ENCODE results near the gene SPATS2.
"Not testable (repeated sequence)": the region's sequence is repeated elsewhere in the genome, so short reads cannot be mapped to it uniquely, and the experiment has no call there.

SPATS2 gene

DNA sequence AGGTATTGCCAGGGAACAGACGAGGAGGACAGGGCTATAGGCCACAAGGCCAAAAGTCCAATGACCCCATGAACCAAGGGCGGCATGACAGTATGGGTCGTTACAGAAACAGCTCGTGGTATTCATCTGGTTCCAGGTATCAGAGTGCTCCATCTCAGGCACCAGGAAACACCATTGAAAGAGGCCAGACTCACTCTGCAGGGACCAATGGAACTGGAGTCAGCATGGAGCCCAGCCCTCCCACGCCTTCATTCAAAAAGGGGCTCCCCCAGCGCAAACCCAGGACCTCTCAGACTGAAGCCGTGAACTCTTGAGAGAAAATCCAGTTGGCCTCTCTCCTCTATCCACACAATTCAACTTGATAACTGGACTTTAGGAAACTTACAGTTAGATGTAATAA, 158.7 kb downstream of the SPATS2 start:
- no peak for DNase-seq

GRCh38 chr12:49527361-49528130, 160.3 kb downstream of the SPATS2 start:
- DNase-seq: no peak

- DNase-seq: peak; percentile 41
These were observed 162.2 kb downstream of the SPATS2 start for GRCh38 chr12:49529414-49529813.

DNA sequence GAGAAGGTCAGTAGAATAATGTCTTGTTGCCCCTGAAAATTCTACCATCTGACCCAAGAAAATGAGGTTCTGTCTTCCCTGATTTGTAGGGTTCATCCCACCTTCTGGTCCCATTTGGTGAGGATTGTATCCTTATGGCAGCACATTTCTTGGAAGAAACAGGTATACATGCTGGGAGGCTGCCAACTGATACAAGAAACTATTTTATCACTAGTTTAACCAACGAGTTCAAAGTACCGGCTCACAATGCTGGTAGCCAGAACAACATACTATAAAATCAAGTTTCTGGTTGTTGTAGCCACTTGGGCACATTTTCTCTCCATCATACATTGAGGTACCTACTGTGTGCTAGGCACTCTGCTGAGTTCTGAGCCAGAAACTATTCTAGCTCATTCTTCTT, 164.5 kb downstream of the SPATS2 start:
- no peak for DNase-seq

DNA sequence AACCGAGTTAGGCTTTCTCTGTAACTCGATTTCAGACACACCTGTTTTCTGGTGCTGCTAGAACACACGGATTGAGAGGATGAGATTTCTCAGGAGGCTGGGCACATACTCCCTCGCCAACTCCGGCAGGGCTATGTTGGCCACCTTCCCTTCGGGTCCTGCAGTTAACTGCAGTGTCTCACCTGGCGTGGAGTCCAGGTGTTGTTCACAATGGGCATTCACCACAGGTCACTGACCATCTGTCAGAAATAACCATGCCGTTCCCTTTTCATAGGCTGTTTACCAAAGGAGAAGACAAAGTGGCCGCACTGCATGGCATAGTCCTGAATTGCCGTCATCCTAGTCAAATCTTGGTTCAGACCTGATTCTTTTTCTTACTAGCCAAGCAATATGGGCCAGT, 166.1 kb downstream of the SPATS2 start:
- DNase-seq: no peak

DNA sequence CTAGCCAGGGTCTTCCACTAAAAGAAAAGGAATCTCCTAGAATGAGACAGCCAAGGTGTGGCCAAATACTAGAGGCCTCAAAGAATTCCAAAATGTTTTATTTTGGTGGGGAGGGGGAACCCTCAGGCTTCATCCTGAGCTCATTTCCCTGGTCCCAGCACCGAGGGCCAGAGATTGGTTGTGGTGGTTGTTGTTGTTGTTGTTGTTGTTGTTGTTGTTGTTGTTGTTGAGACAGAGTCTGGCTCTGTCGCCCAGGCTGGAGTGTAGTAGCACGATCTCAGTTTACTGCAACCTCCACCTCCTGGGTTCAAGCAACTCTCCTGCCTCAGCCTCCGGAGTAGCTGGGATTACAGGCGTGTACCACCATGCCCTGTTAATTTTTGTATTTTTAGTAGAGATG, 166.9 kb downstream of the SPATS2 start:
- not testable (repeated sequence) for DNase-seq

DNA sequence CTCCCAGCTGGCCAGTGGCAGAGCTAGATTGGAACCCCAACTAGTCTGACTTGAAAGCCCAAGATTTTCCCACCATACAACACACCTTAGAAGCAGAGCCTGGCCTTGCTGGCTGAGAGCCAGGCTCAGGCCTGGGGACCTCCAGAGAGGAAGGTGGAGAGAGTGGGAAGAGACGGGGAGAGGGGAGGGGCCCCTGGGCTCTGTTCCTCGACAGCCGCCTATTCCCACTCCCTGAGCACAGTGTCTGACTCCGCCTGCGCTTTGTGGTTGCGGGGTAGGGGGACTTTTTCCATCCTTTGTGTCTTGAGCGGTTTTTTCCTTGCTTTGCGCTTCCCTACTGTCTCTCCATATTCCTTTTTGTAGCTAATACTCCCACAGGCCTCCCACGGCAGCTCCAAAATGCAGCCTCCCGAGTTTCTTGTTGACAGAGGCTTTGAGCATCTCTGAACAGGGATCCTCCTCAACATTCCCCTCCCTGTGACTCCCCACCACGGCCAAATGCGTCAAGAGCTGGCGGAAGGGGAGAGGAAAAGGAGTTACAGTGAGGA, 167.5 kb downstream of the SPATS2 start:
- DNase-seq: no peak

GRCh38 chr12:49535921-49536525, 168.8 kb downstream of the SPATS2 start:
- DNase-seq: no peak

DNA sequence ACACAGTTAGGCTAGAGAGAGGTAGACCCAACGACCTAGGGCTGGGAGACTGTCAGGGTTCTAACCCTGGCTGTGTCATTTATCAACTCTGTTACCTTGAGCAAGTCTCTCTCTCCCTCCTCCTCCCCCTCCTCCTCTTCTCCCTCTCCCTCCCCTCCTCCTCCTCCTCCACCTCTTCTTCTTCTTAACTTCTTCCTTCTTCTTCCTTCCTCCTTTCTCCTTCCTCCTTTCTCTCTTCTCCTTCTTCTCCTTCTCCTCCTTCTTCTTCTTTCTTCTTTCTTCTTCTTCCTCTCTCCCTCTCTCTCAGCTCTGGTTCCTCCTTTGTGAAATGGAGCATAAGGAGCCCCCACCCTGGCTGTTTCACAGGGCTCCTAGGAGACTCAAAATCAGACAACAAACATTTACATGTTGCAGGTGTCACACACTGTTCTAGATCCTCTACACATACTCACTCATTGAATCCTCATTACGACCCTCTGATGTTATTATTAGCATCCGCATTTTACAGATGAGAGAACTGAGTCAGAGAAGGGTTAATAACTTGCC, 169.3 kb downstream of the SPATS2 start:
- DNase-seq: no peak

- DNase-seq: no peak
These were observed 170.0 kb downstream of the SPATS2 start for GRCh38 chr12:49537231-49537751.

DNA sequence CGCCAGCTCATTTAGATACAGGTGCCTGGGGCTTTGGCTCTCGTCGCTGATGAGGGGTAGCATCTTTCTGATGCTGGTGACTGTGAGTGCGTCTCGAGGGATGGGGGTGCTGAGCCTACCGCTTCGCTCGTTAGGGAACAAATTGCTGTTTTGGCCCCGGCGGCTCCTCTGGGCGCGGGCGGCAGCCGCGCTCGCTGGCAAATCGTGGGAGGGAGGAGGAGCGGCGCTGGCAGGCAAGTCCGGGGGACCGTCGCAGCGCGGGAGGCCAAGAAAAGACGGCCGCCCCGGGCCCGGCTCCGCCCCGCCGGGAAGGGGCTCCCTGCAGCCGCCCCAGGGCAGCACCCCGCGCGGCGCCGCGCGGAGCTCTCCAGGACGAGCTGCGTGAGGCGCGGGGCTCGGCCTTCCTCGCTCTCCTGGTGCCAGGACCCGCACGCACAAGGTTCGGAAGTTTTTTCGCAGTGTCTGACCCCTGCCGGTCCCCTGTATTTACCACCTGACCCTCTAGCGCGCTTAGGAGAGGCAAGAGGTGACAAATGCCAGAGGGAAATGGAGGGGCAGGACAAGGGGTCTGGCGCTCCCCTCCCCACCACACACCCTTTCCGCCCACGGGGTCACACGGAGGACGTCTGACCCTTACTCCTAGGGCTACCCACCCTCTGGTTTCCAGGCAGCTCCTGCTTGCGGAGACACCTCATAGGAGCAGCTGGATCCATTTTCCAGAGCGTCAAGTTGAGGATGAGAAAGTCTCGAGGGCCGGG, 170.7 kb downstream of the SPATS2 start:
- no peak for DNase-seq

GRCh38 chr12:49538510-49539403, 171.5 kb downstream of the SPATS2 start, which contains the start of gene KCNH3:
TSS of gene KCNH3 (plus strand) at chr12:49539030. CDS start at chr12:49539417, 387 bp downstream.
- DNase-seq: no peak

- DNase-seq: no peak
These were observed 172.4 kb downstream of the SPATS2 start for GRCh38 chr12:49539406-49540228.

GRCh38 chr12:49540229-49541139, 173.2 kb downstream of the SPATS2 start:
- DNase-seq: no peak

GRCh38 chr12:49541140-49541861, 174.0 kb downstream of the SPATS2 start:
- DNase-seq: no peak

GRCh38 chr12:49541911-49542505, 174.7 kb downstream of the SPATS2 start:
- no peak for DNase-seq

DNA sequence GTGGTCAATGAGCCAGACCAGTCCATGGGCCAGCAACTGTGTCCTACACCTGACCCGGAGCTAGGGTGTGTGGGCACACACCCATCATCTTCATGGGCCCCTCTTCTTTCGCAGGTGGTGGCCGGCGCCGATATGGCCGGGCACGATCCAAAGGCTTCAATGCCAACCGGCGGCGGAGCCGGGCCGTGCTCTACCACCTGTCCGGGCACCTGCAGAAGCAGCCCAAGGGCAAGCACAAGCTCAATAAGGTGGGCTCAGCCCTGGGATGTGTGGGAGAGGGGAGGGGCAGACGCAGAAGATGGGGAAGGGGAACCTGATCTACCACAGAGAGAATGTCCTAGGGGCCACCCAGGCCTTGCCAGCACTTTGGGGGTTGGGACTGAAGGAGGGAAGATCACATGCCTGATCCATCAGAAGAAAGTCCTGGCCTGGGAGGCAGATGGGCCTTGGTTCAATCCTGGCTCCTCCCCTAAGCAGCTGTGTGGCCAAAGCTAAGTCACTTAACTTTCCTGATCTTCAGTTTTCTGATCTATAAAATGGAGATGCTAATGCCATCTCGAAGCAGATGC, 175.4 kb downstream of the SPATS2 start:
- DNase-seq: no peak

- DNase-seq: no peak
These were observed 176.1 kb downstream of the SPATS2 start for GRCh38 chr12:49543221-49543913.

Measured in SIG-M5 (cell line).